ENCODE data around the gene FAXDC2. TPM values are rescaled to one million over a fixed set of nuclear protein-coding genes. Genes with fewer than 3 reads are reported as not detected.

Gene FAXDC2
- total and polyA plus RNA-seq, 2 of the 13 experiments (the other 11 are each of a cell fraction or from before 2014, with no cell fraction given), result 4.7 to 58.8 TPM

GRCh38 chr5:154858297-154858971, 8.0 kb upstream of the FAXDC2 start, which contains the start of gene CNOT8 (continued):
- TF ChIP-seq, protein P1, sequence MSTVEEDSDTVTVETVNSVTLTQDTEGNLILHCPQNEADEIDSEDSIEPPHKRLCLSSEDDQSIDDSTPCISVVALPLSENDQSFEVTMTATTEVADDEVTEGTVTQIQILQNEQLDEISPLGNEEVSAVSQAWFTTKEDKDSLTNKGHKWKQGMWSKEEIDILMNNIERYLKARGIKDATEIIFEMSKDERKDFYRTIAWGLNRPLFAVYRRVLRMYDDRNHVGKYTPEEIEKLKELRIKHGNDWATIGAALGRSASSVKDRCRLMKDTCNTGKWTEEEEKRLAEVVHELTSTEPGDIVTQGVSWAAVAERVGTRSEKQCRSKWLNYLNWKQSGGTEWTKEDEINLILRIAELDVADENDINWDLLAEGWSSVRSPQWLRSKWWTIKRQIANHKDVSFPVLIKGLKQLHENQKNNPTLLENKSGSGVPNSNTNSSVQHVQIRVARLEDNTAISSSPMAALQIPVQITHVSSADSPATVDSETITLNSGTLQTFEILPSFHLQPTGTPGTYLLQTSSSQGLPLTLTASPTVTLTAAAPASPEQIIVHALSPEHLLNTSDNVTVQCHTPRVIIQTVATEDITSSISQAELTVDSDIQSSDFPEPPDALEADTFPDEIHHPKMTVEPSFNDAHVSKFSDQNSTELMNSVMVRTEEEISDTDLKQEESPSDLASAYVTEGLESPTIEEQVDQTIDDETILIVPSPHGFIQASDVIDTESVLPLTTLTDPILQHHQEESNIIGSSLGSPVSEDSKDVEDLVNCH (CRISPR knock-in tag; IDR thresholded peaks at IDR 0.05), result no peak
- TF ChIP-seq, protein P2, sequence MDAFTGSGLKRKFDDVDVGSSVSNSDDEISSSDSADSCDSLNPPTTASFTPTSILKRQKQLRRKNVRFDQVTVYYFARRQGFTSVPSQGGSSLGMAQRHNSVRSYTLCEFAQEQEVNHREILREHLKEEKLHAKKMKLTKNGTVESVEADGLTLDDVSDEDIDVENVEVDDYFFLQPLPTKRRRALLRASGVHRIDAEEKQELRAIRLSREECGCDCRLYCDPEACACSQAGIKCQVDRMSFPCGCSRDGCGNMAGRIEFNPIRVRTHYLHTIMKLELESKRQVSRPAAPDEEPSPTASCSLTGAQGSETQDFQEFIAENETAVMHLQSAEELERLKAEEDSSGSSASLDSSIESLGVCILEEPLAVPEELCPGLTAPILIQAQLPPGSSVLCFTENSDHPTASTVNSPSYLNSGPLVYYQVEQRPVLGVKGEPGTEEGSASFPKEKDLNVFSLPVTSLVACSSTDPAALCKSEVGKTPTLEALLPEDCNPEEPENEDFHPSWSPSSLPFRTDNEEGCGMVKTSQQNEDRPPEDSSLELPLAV (CRISPR knock-in tag; conservative IDR thresholded peaks at IDR 0.05; ENCODE audit: low read depth), result no peak
- TF ChIP-seq, protein P3, sequence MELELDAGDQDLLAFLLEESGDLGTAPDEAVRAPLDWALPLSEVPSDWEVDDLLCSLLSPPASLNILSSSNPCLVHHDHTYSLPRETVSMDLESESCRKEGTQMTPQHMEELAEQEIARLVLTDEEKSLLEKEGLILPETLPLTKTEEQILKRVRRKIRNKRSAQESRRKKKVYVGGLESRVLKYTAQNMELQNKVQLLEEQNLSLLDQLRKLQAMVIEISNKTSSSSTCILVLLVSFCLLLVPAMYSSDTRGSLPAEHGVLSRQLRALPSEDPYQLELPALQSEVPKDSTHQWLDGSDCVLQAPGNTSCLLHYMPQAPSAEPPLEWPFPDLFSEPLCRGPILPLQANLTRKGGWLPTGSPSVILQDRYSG (CRISPR knock-in tag; IDR thresholded peaks at IDR 0.05), result no peak
- TF ChIP-seq NCOR1 (IDR thresholded peaks at IDR 0.05; ENCODE audit: borderline replicate concordance, low read length) (no peak), ZNF121 (CRISPR knock-in tag; IDR thresholded peaks at IDR 0.05) (no peak), ZNF17 (CRISPR knock-in tag; IDR thresholded peaks at IDR 0.05) (no peak), ZNF224 (CRISPR knock-in tag; IDR thresholded peaks at IDR 0.05) (no peak), RNF219 (CRISPR knock-in tag; IDR thresholded peaks at IDR 0.05) (no peak), ZNF430 (CRISPR knock-in tag; IDR thresholded peaks at IDR 0.05) (0 out of 2 replicates have a peak, but pooled peaks have one; percentile 35), ZNF468 (CRISPR knock-in tag; IDR thresholded peaks at IDR 0.05) (no peak), ZBTB8A (CRISPR knock-in tag; IDR thresholded peaks at IDR 0.05; ENCODE audit: borderline replicate concordance, low read depth) (no peak), MXD4 (CRISPR knock-in tag; IDR thresholded peaks at IDR 0.05) (peak; percentile 50), FOXJ3 (CRISPR knock-in tag; IDR thresholded peaks at IDR 0.05; ENCODE audit: borderline replicate concordance) (no peak), HOMEZ (CRISPR knock-in tag; IDR thresholded peaks at IDR 0.05; ENCODE audit: low read depth) (no peak), TFAP4 (IDR thresholded peaks at IDR 0.05; ENCODE audit: borderline replicate concordance, low read depth) (no peak), KDM2A (CRISPR knock-in tag; IDR thresholded peaks at IDR 0.05; ENCODE audit: borderline replicate concordance, low read depth) (peak; percentile 70), ZNF235 (CRISPR knock-in tag; IDR thresholded peaks at IDR 0.05; ENCODE audit: borderline replicate concordance) (no peak)
- TF ChIP-seq, protein P4, sequence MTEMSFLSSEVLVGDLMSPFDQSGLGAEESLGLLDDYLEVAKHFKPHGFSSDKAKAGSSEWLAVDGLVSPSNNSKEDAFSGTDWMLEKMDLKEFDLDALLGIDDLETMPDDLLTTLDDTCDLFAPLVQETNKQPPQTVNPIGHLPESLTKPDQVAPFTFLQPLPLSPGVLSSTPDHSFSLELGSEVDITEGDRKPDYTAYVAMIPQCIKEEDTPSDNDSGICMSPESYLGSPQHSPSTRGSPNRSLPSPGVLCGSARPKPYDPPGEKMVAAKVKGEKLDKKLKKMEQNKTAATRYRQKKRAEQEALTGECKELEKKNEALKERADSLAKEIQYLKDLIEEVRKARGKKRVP (CRISPR knock-in tag; IDR thresholded peaks at IDR 0.05), result peak in 1 of 2 experiments; percentile 63; a peak in 1 of 4 replicates

Data from HepG2 (cell line).